GM18511 (cell line): ENCODE data around the gene TM4SF4.

Source experiments
- ATAC-seq: cut with Tn5 transposase; IDR thresholded peaks from one replicate; pipeline ENCODE4 v1.9.1; 2021; ENCODE audit warnings: mild to moderate bottlenecking, moderate library complexity; ENCODE audit not compliant: unreplicated experiment

TM4SF4 gene

GRCh38 chr3:149454746-149455145, 19.8 kb upstream of the TM4SF4 start:
- ATAC-seq, result no peak

- no peak for ATAC-seq
These were observed 19.1 kb upstream of the TM4SF4 start for GRCh38 chr3:149455366-149455765.

- no peak for ATAC-seq
These were observed 18.5 kb upstream of the TM4SF4 start for GRCh38 chr3:149455989-149456388.

GRCh38 chr3:149459491-149460059, 14.9 kb upstream of the TM4SF4 start:
- ATAC-seq, result no peak

GRCh38 chr3:149460117-149460516, 14.4 kb upstream of the TM4SF4 start:
- ATAC-seq, result no peak

- no peak for ATAC-seq
These were observed 12.4 kb upstream of the TM4SF4 start for GRCh38 chr3:149462051-149462450.

- no peak for ATAC-seq
These were observed 11.9 kb upstream of the TM4SF4 start for GRCh38 chr3:149462581-149463011.

- ATAC-seq, result no peak
These were observed 10.6 kb upstream of the TM4SF4 start for GRCh38 chr3:149463921-149464320.

- ATAC-seq, result no peak
These were observed 9.8 kb upstream of the TM4SF4 start for GRCh38 chr3:149464542-149465328.

- ATAC-seq, result no peak
These were observed 9.1 kb upstream of the TM4SF4 start for GRCh38 chr3:149465351-149465883.

GRCh38 chr3:149466192-149466591, 8.3 kb upstream of the TM4SF4 start:
- ATAC-seq, result no peak

- ATAC-seq, result peak; percentile 93
These were observed 5.8 kb upstream of the TM4SF4 start for GRCh38 chr3:149468504-149469212.

- ATAC-seq, result no peak
These were observed 4.1 kb upstream of the TM4SF4 start for GRCh38 chr3:149470381-149470780.

GRCh38 chr3:149472030-149472797, 2.3 kb upstream of the TM4SF4 start:
- no peak for ATAC-seq

- no peak for ATAC-seq
These were observed 894 bp upstream of the TM4SF4 start for GRCh38 chr3:149473357-149474249.

GRCh38 chr3:149475451-149476060, 1.1 kb downstream of the TM4SF4 start:
- ATAC-seq, result no peak

- no peak for ATAC-seq
These were observed 1.7 kb downstream of the TM4SF4 start for GRCh38 chr3:149476225-149476624.

- no peak for ATAC-seq
These were observed 5.3 kb downstream of the TM4SF4 start for GRCh38 chr3:149479621-149480325.
